ENCODE data around the gene SPATA6L.

- TF ChIP-seq POLR2A (IDR thresholded peaks at IDR 0.05; ENCODE audit: borderline replicate concordance, extremely low read depth, insufficient read depth, insufficient read length) (no peak), EZH2 (IDR thresholded peaks at IDR 0.05) (no peak), CTCF (IDR thresholded peaks at IDR 0.05 in 2 of 3, conservative IDR thresholded peaks at IDR 0.05 in 1 of 3; ENCODE audit: borderline replicate concordance in 1 of 3, insufficient read depth in 1 of 3, low read depth in 2 of 3, low read length in 2 of 3) (no peak), YY1 (IDR thresholded peaks at IDR 0.05; ENCODE audit: extremely low read depth, insufficient replicate concordance, low read depth, low read length) (no peak), EZH2phosphoT487 (IDR thresholded peaks at IDR 0.05; ENCODE audit: borderline replicate concordance) (no peak), JUND (IDR thresholded peaks at IDR 0.05) (no peak), CEBPB (IDR thresholded peaks at IDR 0.05; ENCODE audit: low read depth) (no peak), ZFX (IDR thresholded peaks at IDR 0.05) (no peak), ATF3 (IDR thresholded peaks at IDR 0.05) (no peak), CBX3 (IDR thresholded peaks at IDR 0.05; ENCODE audit: low read depth) (no peak), ZBTB33 (IDR thresholded peaks at IDR 0.05; ENCODE audit: extremely low read depth, insufficient replicate concordance, low read length) (no peak), ELF1 (IDR thresholded peaks at IDR 0.05; ENCODE audit: borderline replicate concordance, low read depth) (no peak), SP1 (IDR thresholded peaks at IDR 0.05; ENCODE audit: low read depth) (no peak)
Measured at GRCh38 chr9:4620057-4620765, 46.1 kb downstream of the SPATA6L start.

Measured in HCT116 (cell line).